Hematopoietic multipotent progenitor cell (in vitro differentiated cells): Measurements from ENCODE around the gene MAP3K7CL. TPM values are rescaled to one million over a fixed set of nuclear protein-coding genes. Genes with fewer than 3 reads are reported as not detected.
A peak's percentile ranks its signal among the peaks of the same experiment; 100 is the strongest.
"Not testable (repeated sequence)": the region's sequence is repeated elsewhere in the genome, so short reads cannot be mapped to it uniquely, and the experiment has no call there.

Source experiments
- DNase-seq, 3 donors: peaks; one replicate each; pipeline ENCODE4 v3.0.0-alpha.2; 2011 to 2015; ENCODE audit warnings: low read depth in 2 of 3, low spot score in 2 of 3
- total RNA-seq: library from RNA; depleted of rRNA; stranded (reverse); fragments of >200 nt; gene quantifications from one replicate; pipeline ENCODE4 v1.2.3, GENCODE V29; 2012

The MAP3K7CL gene
- total RNA-seq, 1 donor: 4.3 TPM

DNA sequence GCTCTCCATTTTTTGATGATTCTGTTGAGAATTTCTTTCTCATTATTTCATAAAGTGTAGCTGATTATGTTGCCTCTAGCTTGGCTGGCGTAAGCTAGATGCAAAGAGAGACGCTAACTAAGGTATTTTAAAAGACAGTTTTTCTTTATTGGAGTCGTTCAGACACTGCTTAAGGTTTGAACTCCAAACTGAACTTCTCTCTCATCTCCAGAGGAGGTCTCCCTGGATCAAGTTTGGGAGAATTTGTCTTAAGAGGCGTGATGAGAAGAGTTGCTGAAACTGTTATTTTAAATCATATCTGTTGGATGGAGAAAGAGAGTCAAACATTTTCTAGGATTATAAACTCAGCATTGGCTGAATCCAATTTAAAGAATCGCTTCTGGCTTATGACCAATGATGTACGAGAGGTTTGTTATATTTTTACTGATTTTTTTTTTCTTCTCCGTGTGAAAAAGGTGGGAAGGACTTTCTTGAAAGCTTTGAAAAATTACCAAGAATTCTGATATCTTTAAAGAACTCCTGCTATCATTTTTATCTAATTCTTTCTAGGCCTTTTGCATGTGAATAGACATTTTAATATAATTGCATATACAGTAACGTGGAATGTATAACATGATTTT, 34.0 kb downstream of the MAP3K7CL start:
- DNase-seq: peak in 2 of 3 donors; percentile 46 to 82

DNA sequence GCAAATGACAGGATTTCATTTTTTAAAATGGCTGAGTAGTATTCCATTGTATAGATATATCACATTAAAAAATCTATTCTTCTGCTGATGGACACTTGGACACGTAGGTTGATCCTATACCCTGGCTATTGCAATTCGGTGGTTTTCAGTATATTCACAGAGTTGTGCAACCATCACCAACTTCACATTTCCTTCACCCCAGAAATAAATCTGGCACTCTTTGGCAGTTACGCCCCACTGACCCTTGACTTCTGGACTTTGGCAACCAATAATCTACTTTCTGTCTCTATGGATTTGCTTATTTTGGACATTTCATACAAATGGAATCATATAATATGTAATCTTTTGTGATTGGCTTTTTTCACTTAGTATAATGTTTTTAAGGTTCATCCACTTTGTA, 35.9 kb downstream of the MAP3K7CL start:
- no peak for DNase-seq

DNA sequence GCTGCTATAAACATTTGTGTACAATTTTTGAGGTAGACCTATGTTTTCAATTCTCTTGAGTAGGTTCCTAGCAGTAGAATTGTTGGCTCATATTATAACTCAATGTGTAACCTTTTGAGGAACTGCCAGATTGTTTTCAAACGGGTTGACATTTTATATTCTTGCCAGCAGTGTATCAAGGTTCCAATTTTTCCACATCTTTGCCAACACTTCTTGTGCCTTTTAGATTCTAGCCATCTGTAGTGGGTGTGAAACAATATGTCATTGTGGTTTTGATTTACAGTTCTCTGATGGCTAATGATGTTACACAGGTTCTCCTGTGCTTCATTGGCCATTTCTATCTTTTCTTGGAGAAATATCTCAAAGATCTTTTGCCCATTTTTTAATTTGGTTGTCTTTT, 36.4 kb downstream of the MAP3K7CL start:
- DNase-seq: no peak

DNA sequence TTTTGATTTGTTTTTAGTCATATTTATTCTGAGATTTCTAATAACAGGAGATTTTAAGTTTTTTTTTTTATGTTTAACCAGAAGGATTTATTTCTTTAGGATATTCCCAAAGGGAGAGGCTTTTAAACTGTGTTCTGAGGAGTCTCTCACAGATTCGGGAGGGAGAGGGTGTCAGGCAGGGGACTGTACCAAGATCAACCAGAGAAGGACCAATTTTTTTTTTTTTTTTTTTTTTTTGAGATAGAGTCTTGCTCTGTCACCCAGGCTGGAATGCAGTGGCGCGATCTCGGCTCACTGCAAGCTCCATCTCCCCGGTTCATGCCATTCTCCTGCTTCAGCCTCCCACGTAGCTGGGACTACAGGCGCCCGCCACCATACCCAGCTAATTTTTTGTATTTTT, 37.0 kb downstream of the MAP3K7CL start:
- not testable (repeated sequence) for DNase-seq

DNA sequence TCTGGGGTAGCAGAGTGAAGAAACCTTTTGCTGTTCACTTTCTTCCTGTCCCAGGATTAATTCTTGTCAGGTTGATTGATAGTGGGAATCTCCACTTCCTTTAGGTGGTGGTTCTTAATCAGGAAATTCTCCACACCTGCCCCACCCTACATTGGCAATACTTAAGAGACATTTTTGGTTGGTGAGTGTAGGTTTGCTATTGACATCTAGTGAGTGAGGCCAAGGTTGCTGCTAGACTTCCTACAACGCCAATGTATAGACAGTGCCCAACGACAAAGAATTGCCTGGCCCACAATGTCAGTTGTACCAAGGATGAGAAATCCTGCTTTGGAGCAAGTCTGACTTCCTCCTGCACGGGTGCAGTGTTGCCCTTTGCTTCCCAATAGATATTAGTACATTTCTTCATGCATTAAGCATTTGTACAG, 38.5 kb downstream of the MAP3K7CL start:
- no peak for DNase-seq

DNA sequence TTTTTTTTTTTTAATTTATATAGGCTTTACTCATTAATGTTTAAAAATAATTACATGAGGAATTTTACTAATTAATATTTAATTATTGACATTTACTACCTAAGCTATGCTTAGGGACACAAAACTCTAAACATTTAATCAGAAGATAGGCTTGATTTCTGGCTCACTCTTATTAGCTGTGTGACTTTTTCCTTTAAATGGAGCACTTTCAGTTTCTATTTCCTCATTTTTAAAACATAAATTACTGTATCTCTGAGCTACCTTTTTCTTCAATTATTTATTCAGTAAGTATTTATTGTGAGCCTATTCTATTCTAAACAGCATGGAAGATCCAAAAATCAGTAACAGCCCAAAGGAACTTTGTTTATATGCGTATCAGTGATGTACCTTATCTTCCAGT, 40.5 kb downstream of the MAP3K7CL start:
- peak in 1 of 3 donors; percentile 14 for DNase-seq

DNA sequence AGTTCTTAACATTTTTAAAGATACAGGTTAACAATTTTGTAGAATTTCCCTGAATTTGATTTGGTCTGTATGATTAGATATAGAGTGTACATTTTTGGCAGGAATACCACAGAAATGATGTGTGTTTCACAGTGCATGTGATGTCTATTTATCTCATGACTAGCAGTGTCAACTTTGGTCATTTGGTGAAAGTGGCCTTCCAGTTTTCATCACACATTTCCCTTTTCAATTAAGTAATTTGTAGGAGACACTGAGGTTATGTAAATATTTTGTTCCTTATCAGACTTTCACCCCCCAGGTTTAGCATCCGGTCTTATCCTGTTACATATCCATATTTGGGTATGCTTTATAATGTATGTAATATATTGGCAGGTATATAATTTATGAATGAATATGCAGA, 41.8 kb downstream of the MAP3K7CL start:
- DNase-seq: no peak

DNA sequence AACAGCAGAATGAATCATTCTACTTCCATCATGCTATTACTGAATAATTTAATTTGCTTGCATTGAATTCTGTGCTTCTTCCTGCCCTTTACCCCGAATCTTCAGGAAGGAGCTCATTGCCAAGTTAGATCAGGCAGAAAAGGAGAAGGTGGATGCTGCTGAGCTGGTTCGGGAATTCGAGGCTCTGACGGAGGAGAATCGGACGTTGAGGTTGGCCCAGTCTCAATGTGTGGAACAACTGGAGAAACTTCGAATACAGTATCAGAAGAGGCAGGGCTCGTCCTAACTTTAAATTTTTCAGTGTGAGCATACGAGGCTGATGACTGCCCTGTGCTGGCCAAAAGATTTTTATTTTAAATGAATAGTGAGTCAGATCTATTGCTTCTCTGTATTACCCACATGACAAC, 44.2 kb downstream of the MAP3K7CL start:
- DNase-seq: no peak

GRCh38 chr21:29175408-29176134, 45.1 kb downstream of the MAP3K7CL start:
- DNase-seq: no peak

DNA sequence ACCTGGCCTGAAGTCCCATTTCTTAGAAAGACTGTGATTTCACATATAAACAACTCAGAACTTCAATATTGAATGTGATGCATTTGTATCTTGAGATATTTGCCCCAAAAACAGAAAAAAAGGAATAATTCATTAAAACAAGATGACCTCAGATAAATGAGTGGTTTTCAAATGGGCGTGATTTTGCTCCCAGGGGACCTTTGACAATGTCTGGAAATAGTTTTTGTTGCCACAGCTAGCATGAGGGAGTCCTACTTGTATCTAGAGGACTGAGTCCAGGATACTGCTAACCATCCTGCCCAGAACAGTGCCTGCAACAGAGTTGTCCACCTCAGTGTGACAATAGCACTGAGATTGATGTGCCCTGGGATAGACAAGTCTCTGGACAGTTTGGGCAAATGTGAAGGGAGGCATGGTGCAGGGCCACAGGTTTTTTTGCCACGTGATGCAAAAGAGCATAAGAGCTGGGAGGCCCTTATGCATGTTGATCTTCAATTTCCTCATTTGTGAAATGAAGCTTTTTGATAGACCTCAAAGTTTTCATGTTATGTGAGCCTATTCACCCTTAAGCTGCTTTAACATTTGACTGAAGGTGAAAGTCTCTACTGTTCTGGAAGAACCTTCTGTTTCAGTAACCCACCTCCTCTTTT, 46.2 kb downstream of the MAP3K7CL start:
- DNase-seq: no peak

GRCh38 chr21:29177800-29178199, 47.4 kb downstream of the MAP3K7CL start:
- no peak for DNase-seq

DNA sequence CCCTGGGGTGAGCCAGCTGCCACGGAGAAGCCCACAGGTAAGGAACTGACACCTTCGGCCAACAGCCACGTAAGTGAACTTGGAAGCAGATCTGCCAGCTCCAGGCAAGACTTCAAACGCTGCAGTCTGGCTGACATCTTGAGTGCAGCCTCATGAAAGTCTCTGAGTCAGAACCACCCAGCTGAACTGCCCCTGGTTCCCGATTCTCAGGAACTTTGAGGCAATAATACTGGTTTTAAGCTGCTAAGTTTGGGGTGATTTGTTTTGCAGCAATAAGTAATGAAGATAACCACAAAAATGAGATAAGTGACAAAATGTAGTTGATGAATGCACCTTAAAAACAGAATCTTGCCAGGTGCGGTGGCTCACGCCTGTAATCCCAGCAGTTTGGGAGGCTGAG, 48.5 kb downstream of the MAP3K7CL start:
- DNase-seq: no peak

DNA sequence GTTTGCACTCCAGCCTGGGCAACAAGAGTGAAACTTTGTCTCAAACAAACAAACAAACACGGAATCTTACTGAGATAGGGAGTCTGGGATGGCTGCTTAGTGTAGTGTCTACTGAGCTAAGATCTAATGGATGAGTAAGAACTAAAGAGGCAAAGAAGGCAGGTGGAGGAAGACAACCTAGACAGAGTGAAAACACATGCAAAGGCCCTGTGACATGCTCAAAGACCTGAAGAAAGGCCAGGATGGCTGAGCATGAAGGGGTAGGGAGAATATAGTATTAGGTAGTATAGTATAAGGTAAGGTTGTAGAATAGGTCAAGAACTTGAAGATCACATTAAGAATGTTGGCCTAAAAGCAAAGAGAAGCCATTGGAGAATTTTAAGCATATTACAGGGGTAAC, 49.1 kb downstream of the MAP3K7CL start:
- DNase-seq: no peak

DNA sequence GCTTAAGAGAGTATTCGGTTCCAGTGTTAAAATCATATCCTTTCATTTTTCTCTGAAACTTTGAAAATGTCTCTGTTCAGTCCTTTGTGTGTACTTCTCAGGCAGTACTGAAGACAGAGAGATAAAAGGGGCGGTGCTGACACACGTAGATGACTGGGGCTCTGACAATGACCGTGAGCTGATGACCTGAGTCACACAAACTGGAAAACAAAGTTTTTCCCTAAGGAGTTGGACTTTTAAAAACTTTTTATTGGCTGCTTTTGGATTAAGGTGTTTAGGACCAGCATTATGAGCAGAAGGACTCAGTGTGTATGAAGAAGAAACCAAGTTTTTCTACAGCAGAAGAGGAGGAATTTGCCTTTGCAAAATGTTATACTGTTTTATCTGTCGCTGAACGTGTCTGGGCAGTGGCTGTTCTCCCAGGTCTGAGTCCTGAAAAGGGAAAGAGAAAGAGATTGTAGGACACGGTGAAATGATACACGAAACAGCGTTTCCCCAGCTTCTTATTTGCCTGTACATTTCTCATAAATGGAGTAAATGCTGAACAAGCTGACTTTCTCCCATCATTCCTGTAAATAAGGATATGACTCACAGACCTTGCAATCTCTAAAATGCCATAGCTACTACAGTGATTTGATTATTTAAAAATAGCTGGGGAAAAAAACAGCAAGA, 51.5 kb downstream of the MAP3K7CL start:
- no peak for DNase-seq

DNA sequence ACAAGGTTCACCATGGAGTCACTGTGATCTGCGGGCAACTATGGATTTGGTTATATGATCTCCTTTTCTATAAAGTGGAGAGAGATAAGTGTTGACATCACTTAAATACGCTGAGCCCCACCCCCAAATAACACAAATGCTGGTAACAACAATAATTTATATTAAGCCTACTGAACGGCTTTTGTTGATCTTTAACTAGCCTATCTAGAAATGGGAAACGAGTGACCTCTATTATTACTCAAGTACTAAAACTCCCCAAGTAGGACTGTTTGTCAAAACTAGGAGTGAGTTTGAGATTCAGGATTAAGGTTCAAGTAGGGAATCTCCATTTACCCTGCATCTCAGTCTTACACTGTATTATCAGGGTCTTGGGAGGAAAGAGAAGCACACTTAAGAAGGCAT, 52.2 kb downstream of the MAP3K7CL start:
- no peak for DNase-seq

GRCh38 chr21:29184037-29184436, 53.6 kb downstream of the MAP3K7CL start:
- DNase-seq: no peak

DNA sequence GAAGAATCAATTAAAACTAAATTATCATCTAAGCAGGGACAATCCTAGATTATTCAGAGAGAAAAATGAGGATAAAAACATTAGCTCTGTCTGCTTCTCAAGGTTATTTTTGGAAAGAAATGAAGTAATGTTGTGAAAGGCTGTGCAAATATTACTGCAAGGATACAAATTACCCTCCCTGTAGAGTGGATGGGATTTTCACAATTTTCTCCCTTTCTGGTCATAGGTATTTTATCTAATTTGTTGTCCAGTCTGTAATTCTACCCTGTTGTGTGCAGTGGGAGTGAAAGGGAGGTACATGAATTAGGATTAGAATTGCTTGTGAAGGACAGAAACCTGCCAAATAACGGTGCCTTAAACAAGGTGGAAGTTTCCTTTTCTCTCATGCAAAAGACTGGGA, 54.7 kb downstream of the MAP3K7CL start:
- DNase-seq: no peak

DNA sequence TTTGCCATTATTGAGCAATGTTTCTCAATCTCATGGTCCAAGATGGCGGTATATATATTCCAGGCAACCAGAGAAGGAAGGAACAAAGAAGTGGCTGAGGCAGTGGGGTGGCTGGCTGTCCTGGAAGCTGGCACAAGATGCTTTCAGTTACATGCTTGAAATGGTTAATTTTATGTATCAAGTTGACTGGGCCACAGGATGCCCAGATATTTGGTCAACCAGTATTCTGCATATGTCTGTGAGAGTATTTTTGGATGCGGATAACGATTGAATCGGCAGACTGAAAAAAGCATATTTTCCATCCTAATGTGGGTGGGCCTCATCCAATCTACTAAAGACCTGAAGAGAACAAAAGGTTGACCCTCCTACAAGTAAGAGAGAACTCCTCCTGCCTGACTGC, 55.2 kb downstream of the MAP3K7CL start:
- no peak for DNase-seq

GRCh38 chr21:29186246-29186645, 55.8 kb downstream of the MAP3K7CL start:
- DNase-seq: no peak

- no peak for DNase-seq
These were observed 57.5 kb downstream of the MAP3K7CL start for GRCh38 chr21:29187944-29188343.

DNA sequence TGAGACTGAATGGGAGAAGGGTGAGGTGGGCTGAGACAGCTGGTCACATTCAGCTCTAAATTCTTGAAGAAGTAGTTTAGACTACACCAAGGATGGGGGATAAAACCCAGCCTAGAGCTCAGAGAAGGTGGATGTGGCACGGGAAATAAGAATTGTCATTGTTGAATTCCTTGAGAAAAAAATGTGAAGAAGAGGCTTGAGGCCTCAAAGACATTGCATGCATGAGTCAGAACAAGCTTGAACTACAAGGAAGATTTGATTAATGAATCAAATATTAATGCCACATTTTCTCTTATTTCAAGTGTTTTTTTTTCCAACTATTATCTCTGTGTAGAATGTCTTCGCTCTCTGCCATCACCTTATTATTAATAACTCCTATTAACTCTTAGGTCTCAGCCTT, 58.9 kb downstream of the MAP3K7CL start:
- DNase-seq: no peak
